Spleen (tissue), 11 donors: ENCODE results near the gene ABCG1. TPM values are rescaled to one million over a fixed set of nuclear protein-coding genes. Genes with fewer than 3 reads are reported as not detected.

Experiments
- DNase-seq: peaks from one replicate; pipeline ENCODE4 v3.0.0-alpha.2; 2020
- H3K27ac ChIP-seq, 8 donors: fragments of 200-600 bp; sonication (generic) in 7 of 8; 1 replicate in 4 of 8; 2 replicates in 4 of 8; pipeline versions ENCODE4 v1.5.0 to v1.8.0; 2016 to 2021; ENCODE audit warnings: inconsistent platforms in 4 of 8, mild to moderate bottlenecking in 4 of 8, moderate library complexity in 1 of 8
- H3K27me3 ChIP-seq, 7 donors: fragments of 200-600 bp; sonication (generic) in 6 of 7; replicated peaks in 1 of 7; 1 replicate in 4 of 7; 2 replicates in 3 of 7; pipeline versions ENCODE4 v1.5.0 to v1.8.0; 2016 to 2021; ENCODE audit warnings: inconsistent platforms in 3 of 7, mild to moderate bottlenecking in 1 of 7
- H3K36me3 ChIP-seq, 6 donors: fragments of 200-600 bp; sonication (generic) in 5 of 6; 1 replicate in 4 of 6; 2 replicates in 2 of 6; pipeline versions ENCODE4 v1.5.0 to v1.8.0; 2016 to 2021; ENCODE audit warnings: inconsistent platforms in 2 of 6
- H3K4me1 ChIP-seq, 6 donors: fragments of 200-600 bp; sonication (generic) in 5 of 6; 1 replicate in 3 of 6; 2 replicates in 3 of 6; pipeline versions ENCODE4 v1.5.0 to v1.8.0; 2016 to 2021; ENCODE audit warnings: inconsistent platforms in 3 of 6
- H3K4me3 ChIP-seq, 8 donors: fragments of 200-600 bp; sonication (generic) in 7 of 8; 1 replicate in 4 of 8; 2 replicates in 4 of 8; pipeline versions ENCODE4 v1.5.0 to v1.8.0; 2016 to 2021; ENCODE audit warnings: inconsistent platforms in 4 of 8, mild to moderate bottlenecking in 4 of 8, moderate library complexity in 2 of 8
- H3K9me3 ChIP-seq, 8 donors: fragments of 200-600 bp; sonication (generic) in 7 of 8; 1 replicate in 4 of 8; 2 replicates in 4 of 8; pipeline versions ENCODE4 v1.5.0 to v1.8.0; 2016 to 2021; ENCODE audit warnings: inconsistent platforms in 4 of 8
- POLR2A ChIP-seq, 3 donors: fragments of 450-650 bp; IDR thresholded peaks; one replicate each; pipeline ENCODE4 v1.5.1; 2017; ENCODE audit warnings: antibody characterized with exemption in 3 of 3, mild to moderate bottlenecking in 1 of 3
- POLR2AphosphoS5 ChIP-seq, 3 donors: sonication (generic); formaldehyde crosslinking; IDR thresholded peaks; one replicate each; pipeline ENCODE4 v1.5.1; 2017; ENCODE audit warnings: antibody characterized with exemption in 3 of 3
- WGBS, 5 donors: extraction: QIAGEN DNeasy Blood & Tissue Kit in 3 of 5; methylation state at CpG; one replicate each; pipeline versions ENCODE4 v1.1.5 to v1.1.7; 2013 to 2018; 5-methylcytosine and 5-hydroxymethylcytosine counted together
- intact Hi-C: fragments of 100-400 bp; cut with DNase I; formaldehyde crosslinking; loops from one replicate; pipeline ENCODE4 v1.15.0; 2023; ENCODE audit warnings: low total_unique reads
- polyA plus RNA-seq, 3 donors: library from polyadenylated mRNA; stranded (reverse); fragments of 200-250 nt; gene quantifications; one replicate each; pipeline ENCODE4 v1.2.1, GENCODE V29; 2013
- total RNA-seq, 7 donors: library from RNA; depleted of rRNA in 3 of 7; stranded (reverse); fragments of >200 nt in 3 of 7; fragmentation: NEBNext Ultra II Directional in 4 of 7; extraction: Animal tissue kit (Norgen Biotek cat#: 25700) in 4 of 7; gene quantifications; one replicate each; pipeline versions ENCODE4 v1.1.0 to v1.2.1, GENCODE V29; 2016 to 2021
- TF ChIP-seq, protein P1 (sequence below), 11 experiments: fragments of 200-600 bp in 7 of 11; fragments of 450-650 bp in 4 of 11; sonication (generic) in 4 of 11; IDR thresholded peaks in 8 of 11; conservative IDR thresholded peaks in 3 of 11; 1 replicate in 7 of 11; 2 replicates in 4 of 11; pipeline versions ENCODE4 v1.4.0 to v1.8.0; 2016 to 2021; ENCODE audit warnings: antibody characterized with exemption in 11 of 11, inconsistent platforms in 4 of 11, mild to moderate bottlenecking in 1 of 11
- donor health status: healthy with polysubstance abuse.
- donor health status: DM: no; HTN: no; CAD: no; lungs with moderate emphysema.
- donor health status: DM: no; HTN: no; CAD: no.
- donor health status: Bipolar disorder and iron deficiency.
- donor health status: healthy.
- donor health status: DM: no; HTN: no; CAD: no.
- donor health status: DM: yes; HTN: yes; CAD: no.

The ABCG1 gene
- total and polyA plus RNA-seq, 10 donors: 14.6 to 143 (median 96.7) TPM

DNA sequence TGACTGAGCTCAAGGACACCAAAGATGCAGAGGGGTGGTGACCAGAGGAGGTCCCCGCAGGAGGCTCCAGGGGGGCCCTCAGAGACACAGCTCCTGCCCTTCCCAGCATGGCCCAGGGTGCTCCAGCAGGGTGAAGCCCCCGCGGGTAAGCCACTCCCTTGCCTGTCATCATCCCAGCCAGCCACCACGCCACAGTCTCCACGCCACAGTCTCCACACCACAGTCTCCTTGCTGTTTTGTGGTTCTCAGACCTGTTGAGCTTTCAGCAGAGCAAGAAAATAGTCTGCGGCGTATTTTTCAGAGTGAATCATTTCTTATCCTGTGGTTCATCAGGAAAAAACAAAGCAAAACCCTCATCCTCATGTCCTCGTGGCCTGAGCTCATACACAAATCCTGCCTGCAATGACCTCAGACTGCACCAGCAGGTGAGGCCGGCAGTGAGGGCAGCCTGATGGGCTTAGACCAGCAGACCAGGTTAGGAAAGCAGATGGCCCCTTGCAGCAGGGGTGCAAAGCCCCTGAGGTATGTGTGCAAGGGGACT, 25.7 kb upstream of the ABCG1 start:
- no peak for DNase-seq
- intact Hi-C loops: no loop called here
- 60 to 68% (median 61%) methylated on average over 9 of the region's 9 CpGs for WGBS, 5 donors
- Histone ChIP-seq H3K27ac (no peak overlapping the region), H3K9me3 (no peaks in the 10 kb centered on the region), H3K36me3 (no peaks in the 10 kb centered on the region), H3K27me3 (peaks cover 0 to 19% (median 0%) of the 10 kb centered on the region in 7 donors), H3K4me3 (no peak overlapping the region), H3K4me1 (peaks cover 7 to 83% (median 41%) of the 10 kb centered on the region in 6 donors)
- TF ChIP-seq, protein P1, sequence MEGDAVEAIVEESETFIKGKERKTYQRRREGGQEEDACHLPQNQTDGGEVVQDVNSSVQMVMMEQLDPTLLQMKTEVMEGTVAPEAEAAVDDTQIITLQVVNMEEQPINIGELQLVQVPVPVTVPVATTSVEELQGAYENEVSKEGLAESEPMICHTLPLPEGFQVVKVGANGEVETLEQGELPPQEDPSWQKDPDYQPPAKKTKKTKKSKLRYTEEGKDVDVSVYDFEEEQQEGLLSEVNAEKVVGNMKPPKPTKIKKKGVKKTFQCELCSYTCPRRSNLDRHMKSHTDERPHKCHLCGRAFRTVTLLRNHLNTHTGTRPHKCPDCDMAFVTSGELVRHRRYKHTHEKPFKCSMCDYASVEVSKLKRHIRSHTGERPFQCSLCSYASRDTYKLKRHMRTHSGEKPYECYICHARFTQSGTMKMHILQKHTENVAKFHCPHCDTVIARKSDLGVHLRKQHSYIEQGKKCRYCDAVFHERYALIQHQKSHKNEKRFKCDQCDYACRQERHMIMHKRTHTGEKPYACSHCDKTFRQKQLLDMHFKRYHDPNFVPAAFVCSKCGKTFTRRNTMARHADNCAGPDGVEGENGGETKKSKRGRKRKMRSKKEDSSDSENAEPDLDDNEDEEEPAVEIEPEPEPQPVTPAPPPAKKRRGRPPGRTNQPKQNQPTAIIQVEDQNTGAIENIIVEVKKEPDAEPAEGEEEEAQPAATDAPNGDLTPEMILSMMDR (IDR thresholded peaks at IDR 0.05 in 8 of 11, conservative IDR thresholded peaks at IDR 0.05 in 3 of 11): no peak

GRCh38 chr21:42193721-42194120, 25.2 kb upstream of the ABCG1 start:
- intact Hi-C loops: no loop called here

GRCh38 chr21:42194863-42195262, 24.1 kb upstream of the ABCG1 start:
- no peak for DNase-seq
- WGBS, 5 donors: 77 to 93% (median 92%) methylated on average over 4 to 9 of the region's 9 CpGs
- H3K4me1 ChIP-seq: peaks cover 13 to 83% (median 41%) of the 10 kb centered on the region in 6 donors
- intact Hi-C loops: no loop called here
- H3K27me3 ChIP-seq: peaks cover 0 to 19% (median 0%) of the 10 kb centered on the region in 7 donors
- peak overlapping the region in 3 of 8 donors; percentile 39 to 66 (median 47) for H3K27ac ChIP-seq
- no peaks in the 10 kb centered on the region for H3K9me3 ChIP-seq
- no peak overlapping the region for H3K4me3 ChIP-seq
- H3K36me3 ChIP-seq: no peaks in the 10 kb centered on the region
- no peak for TF ChIP-seq POLR2A (IDR thresholded peaks at IDR 0.05)
- TF ChIP-seq POLR2AphosphoS5 (IDR thresholded peaks at IDR 0.05): no peak
- TF ChIP-seq, protein P1 (IDR thresholded peaks at IDR 0.05 in 8 of 11, conservative IDR thresholded peaks at IDR 0.05 in 3 of 11): no peak

More at GRCh38 chr21:42193721-42194120, 25.2 kb upstream of the ABCG1 start:
- 89 to 96% (median 91%) methylated on average over 6 of the region's 6 CpGs for WGBS, 5 donors
- TF ChIP-seq POLR2AphosphoS5 (IDR thresholded peaks at IDR 0.05) (no peak), POLR2A (IDR thresholded peaks at IDR 0.05) (no peak)
- TF ChIP-seq, protein P1 (IDR thresholded peaks at IDR 0.05 in 8 of 11, conservative IDR thresholded peaks at IDR 0.05 in 3 of 11): no peak
- DNase-seq: no peak
- Histone ChIP-seq H3K27me3 (peaks cover 0 to 19% (median 0%) of the 10 kb centered on the region in 7 donors), H3K4me1 (peaks cover 4 to 83% (median 41%) of the 10 kb centered on the region in 6 donors), H3K9me3 (no peaks in the 10 kb centered on the region), H3K27ac (no peak overlapping the region), H3K36me3 (no peaks in the 10 kb centered on the region), H3K4me3 (no peak overlapping the region)

GRCh38 chr21:42195378-42196031, 23.4 kb upstream of the ABCG1 start:
- WGBS, 5 donors: 43 to 63% (median 51%) methylated on average over 6 of the region's 6 CpGs
- no peaks in the 10 kb centered on the region for H3K36me3 ChIP-seq
- no peak overlapping the region for H3K4me3 ChIP-seq
- H3K4me1 ChIP-seq: peaks cover 16 to 83% (median 40%) of the 10 kb centered on the region in 6 donors
- no peak for TF ChIP-seq POLR2A (IDR thresholded peaks at IDR 0.05)
- TF ChIP-seq, protein P1 (IDR thresholded peaks at IDR 0.05 in 8 of 11, conservative IDR thresholded peaks at IDR 0.05 in 3 of 11): no peak
- peak; percentile 27 to 71 (median 36) for TF ChIP-seq POLR2AphosphoS5 (IDR thresholded peaks at IDR 0.05)
- H3K27me3 ChIP-seq: peaks cover 0 to 19% (median 0%) of the 10 kb centered on the region in 7 donors
- no peak for DNase-seq
- no peaks in the 10 kb centered on the region for H3K9me3 ChIP-seq
- intact Hi-C loops: no loop called here
- H3K27ac ChIP-seq: peak overlapping the region in 3 of 8 donors; percentile 39 to 66 (median 47)
